IPS-18a (cell line): ENCODE results near the gene LUZP1.

Experiments
- H3K27ac ChIP-seq: one replicate; pipeline ENCODE4 v1.5.1; 2013; ENCODE audit warnings: low read length
- H3K27me3 ChIP-seq: one replicate; pipeline ENCODE4 v1.6.1; 2013; ENCODE audit warnings: mild to moderate bottlenecking, low read length; ENCODE audit not compliant: control insufficient read depth, insufficient read depth
- H3K36me3 ChIP-seq: one replicate; pipeline ENCODE4 v1.6.1; 2013; ENCODE audit warnings: low read depth, low read length; ENCODE audit not compliant: control insufficient read depth
- H3K4me1 ChIP-seq: one replicate; pipeline ENCODE4 v1.6.1; 2013; ENCODE audit warnings: low read depth, low read length; ENCODE audit not compliant: control insufficient read depth
- H3K4me3 ChIP-seq: one replicate; pipeline ENCODE4 v1.5.1; 2013; ENCODE audit warnings: low read length
- H3K9ac ChIP-seq: one replicate; pipeline ENCODE4 v1.6.1; 2013; ENCODE audit warnings: mild to moderate bottlenecking, low read length, moderate library complexity
- H3K9me3 ChIP-seq: one replicate; pipeline ENCODE4 v1.6.1; 2013; ENCODE audit warnings: low read depth, low read length; ENCODE audit not compliant: control insufficient read depth

LUZP1 gene

DNA sequence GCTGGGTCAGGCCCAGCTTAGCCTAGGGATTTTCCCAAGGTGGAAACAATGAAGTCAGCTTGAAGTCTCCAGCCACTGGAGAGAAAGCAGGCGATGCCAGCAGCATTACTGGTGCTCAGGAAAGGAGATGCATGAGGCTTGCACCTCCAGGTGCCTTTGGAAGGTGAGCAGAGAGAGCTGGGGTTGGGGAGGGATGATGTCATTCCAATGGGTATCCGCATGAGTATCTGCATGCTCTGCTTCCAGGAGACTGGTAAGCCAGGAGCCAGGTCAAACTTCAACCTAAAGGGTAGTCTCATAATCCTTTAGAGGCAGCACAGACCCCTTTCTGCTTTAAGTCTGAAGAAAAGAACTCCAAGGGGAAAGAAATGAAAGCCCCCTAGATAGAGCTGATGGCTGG lies 80.6 kb downstream of the LUZP1 start:
- H3K4me3 ChIP-seq, result no peak overlapping the region
- H3K9ac ChIP-seq, result no peak overlapping the region
- no peaks in the 10 kb centered on the region for H3K9me3 ChIP-seq
- H3K4me1 ChIP-seq, result no peaks in the 10 kb centered on the region
- H3K27me3 ChIP-seq, result no peaks in the 10 kb centered on the region
- H3K36me3 ChIP-seq, result peaks cover 57% of the 10 kb centered on the region
- H3K27ac ChIP-seq, result no peak overlapping the region

- H3K9ac ChIP-seq, result no peak overlapping the region
- no peaks in the 10 kb centered on the region for H3K9me3 ChIP-seq
- H3K27ac ChIP-seq, result no peak overlapping the region
- no peaks in the 10 kb centered on the region for H3K27me3 ChIP-seq
- H3K4me3 ChIP-seq, result no peak overlapping the region
- H3K36me3 ChIP-seq, result peaks cover 62% of the 10 kb centered on the region
- no peaks in the 10 kb centered on the region for H3K4me1 ChIP-seq
These were observed 83.0 kb downstream of the LUZP1 start for GRCh38 chr1:23085696-23086095.

DNA sequence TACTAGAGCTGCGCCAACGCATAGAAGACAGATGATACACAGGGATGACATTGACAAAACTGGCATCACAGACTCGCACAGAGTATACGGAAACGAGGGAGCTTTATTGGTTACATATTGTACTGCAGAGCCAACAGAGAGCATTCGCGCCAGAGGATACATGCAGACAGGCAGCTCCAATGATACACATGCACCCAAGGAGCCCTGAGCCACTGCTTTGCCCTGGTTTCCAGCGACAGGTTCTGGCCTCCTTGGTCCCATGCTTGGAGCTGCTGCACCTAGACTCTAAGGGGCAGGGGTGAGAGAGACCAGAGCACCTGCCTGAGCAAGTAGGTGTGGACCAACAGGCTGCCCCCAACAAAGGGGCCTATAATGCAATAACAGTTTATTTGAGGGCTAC lies 83.8 kb downstream of the LUZP1 start:
- Histone ChIP-seq H3K4me3 (no peak overlapping the region), H3K9ac (no peak overlapping the region), H3K27me3 (no peaks in the 10 kb centered on the region), H3K9me3 (no peaks in the 10 kb centered on the region), H3K27ac (no peak overlapping the region), H3K4me1 (no peaks in the 10 kb centered on the region), H3K36me3 (peaks cover 66% of the 10 kb centered on the region)

- no peaks in the 10 kb centered on the region for H3K9me3 ChIP-seq
- no peak overlapping the region for H3K9ac ChIP-seq
- no peaks in the 10 kb centered on the region for H3K4me1 ChIP-seq
- peaks cover 76% of the 10 kb centered on the region for H3K36me3 ChIP-seq
- no peaks in the 10 kb centered on the region for H3K27me3 ChIP-seq
- no peak overlapping the region for H3K4me3 ChIP-seq
- H3K27ac ChIP-seq, result no peak overlapping the region
These were observed 84.8 kb downstream of the LUZP1 start for GRCh38 chr1:23083714-23084480.

DNA sequence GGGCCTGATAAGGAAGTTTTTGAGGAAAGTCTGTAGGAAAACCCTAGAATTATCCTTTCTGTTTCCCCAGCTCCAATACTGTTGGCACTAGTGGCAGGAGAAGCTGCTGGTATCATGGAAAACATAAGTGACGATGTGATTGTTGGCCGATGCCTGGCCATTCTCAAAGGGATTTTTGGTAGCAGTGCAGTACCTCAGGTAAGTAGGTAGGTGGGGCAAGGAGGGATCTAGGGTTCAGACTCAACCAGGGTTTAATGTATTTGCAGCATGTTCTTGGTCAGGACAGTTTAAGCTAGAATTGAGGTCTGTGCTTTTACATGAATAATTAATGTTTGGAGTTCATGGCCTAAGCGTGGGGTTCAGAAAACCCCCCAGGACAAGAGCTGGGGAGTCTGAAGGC lies 87.3 kb downstream of the LUZP1 start:
- Histone ChIP-seq H3K4me1 (no peaks in the 10 kb centered on the region), H3K27me3 (no peaks in the 10 kb centered on the region), H3K4me3 (no peak overlapping the region), H3K36me3 (peaks cover 76% of the 10 kb centered on the region), H3K27ac (no peak overlapping the region), H3K9ac (no peak overlapping the region), H3K9me3 (no peaks in the 10 kb centered on the region)

GRCh38 chr1:23080885-23081284 lies 87.8 kb downstream of the LUZP1 start:
- Histone ChIP-seq H3K27ac (no peak overlapping the region), H3K4me3 (no peak overlapping the region), H3K36me3 (peaks cover 80% of the 10 kb centered on the region), H3K27me3 (no peaks in the 10 kb centered on the region), H3K9me3 (no peaks in the 10 kb centered on the region), H3K9ac (no peak overlapping the region), H3K4me1 (no peaks in the 10 kb centered on the region)

GRCh38 chr1:23079025-23079424 lies 89.6 kb downstream of the LUZP1 start:
- Histone ChIP-seq H3K27me3 (no peaks in the 10 kb centered on the region), H3K9ac (no peak overlapping the region), H3K4me3 (no peak overlapping the region), H3K27ac (no peak overlapping the region), H3K4me1 (no peaks in the 10 kb centered on the region), H3K36me3 (peaks cover 87% of the 10 kb centered on the region), H3K9me3 (no peaks in the 10 kb centered on the region)

DNA sequence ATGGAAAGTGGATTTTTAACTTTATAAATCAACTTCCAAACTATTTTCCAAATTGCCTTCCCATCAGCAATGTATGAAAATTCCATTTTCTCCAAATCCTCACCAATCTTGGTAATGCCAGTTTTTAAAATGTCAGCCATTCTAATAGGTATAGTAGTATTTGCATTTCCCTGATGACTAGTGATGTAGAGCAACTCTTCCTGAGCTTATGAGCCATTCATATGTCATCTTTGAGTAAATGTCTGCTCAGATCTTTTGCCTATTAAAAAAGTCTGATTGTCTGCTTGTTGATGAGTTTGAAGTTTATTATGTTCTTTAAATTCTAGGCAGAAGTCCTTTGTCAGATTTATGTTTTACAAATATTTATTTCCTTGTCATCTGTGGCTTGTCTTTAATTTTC lies 94.6 kb downstream of the LUZP1 start:
- no peaks in the 10 kb centered on the region for H3K9me3 ChIP-seq
- H3K4me3 ChIP-seq, result no peak overlapping the region
- no peaks in the 10 kb centered on the region for H3K4me1 ChIP-seq
- no peak overlapping the region for H3K27ac ChIP-seq
- H3K36me3 ChIP-seq, result peaks cover 85% of the 10 kb centered on the region
- no peaks in the 10 kb centered on the region for H3K27me3 ChIP-seq
- no peak overlapping the region for H3K9ac ChIP-seq

- Histone ChIP-seq H3K9me3 (no peaks in the 10 kb centered on the region), H3K9ac (no peak overlapping the region), H3K4me1 (no peaks in the 10 kb centered on the region), H3K27me3 (no peaks in the 10 kb centered on the region), H3K27ac (no peak overlapping the region), H3K36me3 (peaks cover 95% of the 10 kb centered on the region), H3K4me3 (no peak overlapping the region)
These were observed 99.0 kb downstream of the LUZP1 start for GRCh38 chr1:23069675-23070074.

- Histone ChIP-seq H3K4me3 (no peak overlapping the region), H3K4me1 (no peaks in the 10 kb centered on the region), H3K9me3 (no peaks in the 10 kb centered on the region), H3K27me3 (no peaks in the 10 kb centered on the region), H3K9ac (no peak overlapping the region), H3K27ac (no peak overlapping the region), H3K36me3 (peaks cover 95% of the 10 kb centered on the region)
These were observed 99.5 kb downstream of the LUZP1 start for GRCh38 chr1:23069149-23069548.

GRCh38 chr1:23066075-23066474 lies 102.6 kb downstream of the LUZP1 start:
- no peaks in the 10 kb centered on the region for H3K9me3 ChIP-seq
- peaks cover 85% of the 10 kb centered on the region for H3K36me3 ChIP-seq
- H3K27me3 ChIP-seq, result no peaks in the 10 kb centered on the region
- H3K4me3 ChIP-seq, result no peak overlapping the region
- no peak overlapping the region for H3K9ac ChIP-seq
- no peaks in the 10 kb centered on the region for H3K4me1 ChIP-seq
- H3K27ac ChIP-seq, result no peak overlapping the region

GRCh38 chr1:23065385-23065784 lies 103.3 kb downstream of the LUZP1 start:
- no peak overlapping the region for H3K4me3 ChIP-seq
- no peaks in the 10 kb centered on the region for H3K27me3 ChIP-seq
- no peak overlapping the region for H3K27ac ChIP-seq
- H3K9ac ChIP-seq, result no peak overlapping the region
- H3K36me3 ChIP-seq, result peaks cover 87% of the 10 kb centered on the region
- no peaks in the 10 kb centered on the region for H3K4me1 ChIP-seq
- H3K9me3 ChIP-seq, result no peaks in the 10 kb centered on the region
